Renal cortical epithelial cell (primary cell): ENCODE results near the gene EPB42. TPM values are rescaled to one million over a fixed set of nuclear protein-coding genes. Genes with fewer than 3 reads are reported as not detected.

Source experiments
- DNase-seq: peaks from one replicate; pipeline ENCODE4 v3.0.0-alpha.2; 2011; ENCODE audit warnings: low read depth
- total RNA-seq: library from RNA; depleted of rRNA; stranded (reverse); fragments of >200 nt; gene quantifications from 2 replicates; pipeline ENCODE4 v1.2.3, GENCODE V29; 2014

The EPB42 gene
- total RNA-seq: not detected in 2 replicates

DNA sequence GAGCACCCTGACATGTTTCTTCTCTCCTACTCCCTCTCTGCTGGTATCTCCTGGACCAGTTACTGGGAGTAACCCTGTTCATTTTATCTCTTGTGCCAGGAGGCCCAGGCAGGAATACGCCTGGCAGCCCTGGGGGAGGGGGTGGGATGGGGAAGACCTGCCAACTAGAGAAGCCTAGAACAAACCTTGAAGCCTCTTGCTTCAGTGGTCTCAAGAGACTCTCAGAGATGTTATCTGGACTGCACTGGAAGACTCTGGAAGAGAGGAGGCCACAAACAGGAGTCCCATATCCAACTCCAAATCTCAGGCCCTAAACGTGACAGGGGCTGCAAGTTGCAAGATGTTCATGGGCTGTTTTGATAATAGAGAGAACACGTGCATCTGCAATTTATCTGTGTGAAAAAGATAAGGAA, at the start of gene EPB42:
Gene EPB42 (minus strand): TSS at position 28 of the 413 bp plus-strand sequence. CDS start 193 bp downstream, outside the sequence.
- DNase-seq: no peak

DNA sequence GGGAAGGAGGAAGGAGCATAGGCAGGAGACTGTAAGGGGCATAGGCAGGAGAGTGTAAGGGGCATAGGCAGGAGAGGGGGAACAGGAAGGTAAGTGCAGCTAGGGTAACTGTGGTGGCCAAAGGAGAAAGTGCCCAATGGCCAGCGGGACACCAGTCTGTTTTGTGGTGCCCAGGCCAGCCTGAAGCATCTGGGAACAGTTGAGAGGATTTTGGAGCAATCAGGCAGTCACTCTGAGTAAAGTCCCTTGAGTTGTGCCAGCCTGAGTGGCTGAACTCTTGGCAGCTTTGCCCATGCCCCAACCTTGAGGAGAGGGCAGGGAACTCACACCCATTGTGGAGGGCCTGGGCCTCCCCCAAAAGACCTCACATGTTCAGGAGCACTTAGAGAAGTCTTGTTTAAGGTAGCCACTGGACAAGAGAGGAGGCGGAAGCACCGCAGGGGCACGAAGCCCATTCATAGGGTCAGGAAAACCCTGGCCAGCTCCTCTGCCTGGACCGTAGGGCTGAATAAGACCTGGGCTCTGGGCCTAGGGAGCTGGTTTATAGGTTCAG, 49.4 kb upstream of the EPB42 start:
- DNase-seq: no peak

DNA sequence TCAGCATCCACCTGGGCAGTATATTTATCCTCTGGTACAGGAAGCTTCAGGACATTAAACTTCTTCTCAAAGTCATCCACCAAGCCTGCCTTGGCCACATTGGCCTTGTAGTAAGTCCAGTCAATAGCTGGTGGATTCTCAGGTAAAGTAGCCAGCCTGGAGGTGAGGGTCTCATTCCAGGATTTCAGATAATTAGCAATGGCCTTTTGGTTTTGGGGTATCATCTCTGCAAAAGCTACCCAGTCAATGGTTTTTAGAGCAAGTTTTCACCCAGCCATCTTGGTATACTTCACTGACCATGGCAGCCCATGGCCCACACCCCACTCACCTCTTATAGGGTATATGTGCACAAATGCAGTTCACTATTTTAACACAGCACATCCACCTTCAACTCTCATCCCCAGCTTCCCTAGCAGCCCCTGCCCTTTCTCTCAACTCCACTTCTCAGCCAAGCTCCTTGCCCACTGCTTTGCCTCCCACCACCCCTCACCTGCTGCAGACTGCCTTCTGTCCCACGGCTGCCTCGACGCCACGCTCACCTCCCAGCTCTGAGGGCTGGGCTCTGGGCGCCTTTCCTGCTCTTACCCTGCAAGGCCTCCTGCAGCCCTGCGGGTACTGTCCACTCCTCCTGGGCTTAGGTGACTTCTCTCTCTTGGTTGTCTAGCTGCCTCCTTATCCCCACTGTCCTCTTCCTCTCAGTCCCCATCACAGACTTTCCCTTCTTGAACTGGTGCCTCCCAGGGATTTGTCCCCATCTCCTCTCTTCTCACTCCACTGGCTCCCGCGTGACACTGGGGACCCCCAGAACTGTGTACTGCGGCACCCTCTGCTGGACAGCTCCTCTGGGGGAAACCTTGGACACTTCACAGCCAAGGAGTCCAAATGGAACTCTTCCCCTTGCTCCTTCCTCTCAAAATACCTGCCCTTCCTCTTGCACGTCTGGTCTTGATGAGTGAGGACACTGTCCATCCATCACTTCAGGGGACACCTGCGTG, 47.6 kb upstream of the EPB42 start:
- no peak for DNase-seq

DNA sequence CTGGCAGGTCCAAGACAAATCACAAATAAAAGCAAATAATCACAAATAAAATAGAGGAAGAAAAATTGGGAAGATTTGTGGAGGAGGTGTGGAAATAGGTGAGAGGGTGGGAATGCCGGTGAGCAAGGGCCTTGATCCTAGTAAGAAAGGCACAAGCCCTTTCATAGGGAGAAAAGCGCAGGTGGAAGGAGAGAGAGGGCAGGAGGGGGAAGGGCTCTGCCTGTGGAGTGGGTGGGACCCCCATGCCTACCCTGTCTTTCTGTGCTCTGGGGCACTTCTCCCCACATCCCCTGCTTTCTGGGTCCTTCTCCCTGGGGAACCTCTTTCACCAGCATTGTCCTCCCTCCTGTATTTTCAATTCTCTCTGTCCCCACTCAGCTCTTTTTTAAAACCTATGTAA, 46.6 kb upstream of the EPB42 start:
- DNase-seq: no peak

DNA sequence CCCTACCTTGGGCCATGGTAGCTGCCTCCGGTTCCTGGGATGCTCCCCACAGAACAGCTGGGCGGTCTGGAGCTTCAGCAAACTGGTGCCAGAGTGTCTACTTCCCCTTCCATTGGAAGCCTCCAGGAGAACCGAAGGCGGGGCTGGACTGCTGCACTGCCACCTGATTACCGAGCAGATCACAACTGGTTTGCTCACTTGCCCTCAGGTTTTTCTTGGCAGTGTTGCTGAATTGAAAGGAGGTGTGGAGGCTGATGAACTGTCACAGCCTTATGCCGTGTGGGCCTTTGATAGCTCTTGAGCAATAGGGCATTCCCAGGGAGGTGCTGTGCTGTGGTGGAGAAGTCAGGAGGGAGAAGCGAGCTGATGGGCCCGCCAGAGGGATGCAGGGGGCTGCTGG, 46.0 kb upstream of the EPB42 start, which contains the start of gene TGM5:
Gene TGM5 (minus strand): TSS at position 95 of the 400 bp plus-strand sequence. CDS start 79 bp downstream, at position 16.
- peak; percentile 56 for DNase-seq

DNA sequence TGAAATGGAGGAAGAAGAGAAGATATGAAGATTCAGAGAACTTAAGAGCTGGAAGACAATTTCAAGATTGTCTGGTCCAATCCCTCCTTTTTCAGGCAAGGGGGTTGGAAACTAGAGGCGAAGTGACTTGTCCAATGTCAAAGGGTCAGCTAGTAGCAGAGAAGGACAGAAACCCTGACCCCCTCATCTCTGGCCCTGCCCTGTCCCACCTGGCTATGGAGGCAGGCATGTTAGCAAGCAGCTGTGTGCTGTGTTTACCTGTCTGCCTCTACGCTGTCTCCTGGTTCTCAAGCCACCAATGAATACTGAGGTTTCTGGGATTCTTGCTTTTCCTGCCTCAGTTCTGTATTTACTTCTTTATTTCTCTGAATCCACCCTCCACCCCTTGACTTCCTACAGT, 45.6 kb upstream of the EPB42 start:
- DNase-seq: no peak

DNA sequence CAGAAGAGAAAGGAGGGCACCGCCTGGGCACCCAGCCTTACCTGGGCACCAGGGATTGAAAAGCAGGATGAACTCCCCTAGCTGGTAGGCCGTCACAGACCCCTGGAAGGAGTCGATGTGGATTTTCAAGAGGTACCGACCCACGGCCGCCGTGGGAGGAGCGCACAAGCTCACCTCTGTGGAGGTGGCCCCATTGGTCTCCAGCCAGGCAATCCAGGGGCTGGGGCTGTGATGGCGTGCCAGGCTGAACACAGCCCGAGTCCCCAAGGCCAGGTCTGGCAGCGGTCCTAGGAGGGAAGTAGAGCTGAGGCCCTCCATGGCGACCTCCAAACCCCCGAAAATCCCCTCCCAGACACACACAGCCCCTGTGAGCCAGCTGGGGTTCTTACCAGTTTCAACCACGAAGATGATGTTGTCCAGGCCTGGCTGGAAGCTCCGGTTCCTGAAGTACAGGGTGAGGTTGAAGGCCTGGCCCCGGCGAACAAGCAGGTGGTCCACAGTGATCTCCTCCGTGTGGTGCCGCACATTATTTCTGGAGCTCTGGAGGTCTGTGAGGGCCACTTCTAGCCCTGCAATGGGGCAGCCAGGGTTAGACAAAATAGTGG, 39.3 kb upstream of the EPB42 start:
- DNase-seq: no peak

DNA sequence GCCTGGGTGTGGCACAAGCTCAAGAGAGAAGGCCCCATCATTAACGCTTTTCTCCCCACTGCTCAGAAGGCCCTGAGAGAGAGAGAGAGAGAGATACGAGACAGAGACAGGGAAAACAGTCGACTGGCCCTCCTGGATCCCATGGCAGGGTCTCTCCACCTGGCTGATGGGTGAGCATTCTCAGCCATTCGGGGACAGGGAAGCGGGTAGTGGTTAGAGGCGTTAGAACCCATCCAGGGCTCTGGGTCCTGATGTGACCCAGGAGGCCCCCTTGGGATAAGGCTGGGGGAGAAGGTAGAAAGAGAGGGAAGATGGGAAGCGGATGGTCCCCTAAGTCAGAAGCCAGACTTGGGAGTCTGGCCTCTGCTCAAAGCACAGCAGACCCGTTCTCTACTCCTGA, 38.0 kb upstream of the EPB42 start:
- no peak for DNase-seq

DNA sequence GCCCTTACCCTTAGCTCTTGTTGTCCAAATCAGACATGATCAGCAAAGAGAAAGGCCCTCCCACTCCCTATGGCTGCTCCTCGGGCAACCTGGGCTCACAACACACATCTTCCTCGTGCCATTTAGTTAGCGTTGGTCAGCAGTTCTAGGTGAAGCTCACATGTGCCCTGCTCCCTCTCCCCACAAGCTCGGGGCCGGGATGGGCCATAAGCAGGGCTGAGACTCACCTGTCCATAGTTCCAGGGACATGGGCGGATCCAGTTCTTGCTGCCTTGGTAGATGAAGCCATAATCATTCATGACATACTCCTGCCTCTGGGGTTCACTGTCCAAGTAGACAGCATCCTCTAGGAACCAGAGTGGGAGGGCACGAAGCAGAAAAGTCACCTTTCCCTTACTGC, 35.5 kb upstream of the EPB42 start:
- no peak for DNase-seq

DNA sequence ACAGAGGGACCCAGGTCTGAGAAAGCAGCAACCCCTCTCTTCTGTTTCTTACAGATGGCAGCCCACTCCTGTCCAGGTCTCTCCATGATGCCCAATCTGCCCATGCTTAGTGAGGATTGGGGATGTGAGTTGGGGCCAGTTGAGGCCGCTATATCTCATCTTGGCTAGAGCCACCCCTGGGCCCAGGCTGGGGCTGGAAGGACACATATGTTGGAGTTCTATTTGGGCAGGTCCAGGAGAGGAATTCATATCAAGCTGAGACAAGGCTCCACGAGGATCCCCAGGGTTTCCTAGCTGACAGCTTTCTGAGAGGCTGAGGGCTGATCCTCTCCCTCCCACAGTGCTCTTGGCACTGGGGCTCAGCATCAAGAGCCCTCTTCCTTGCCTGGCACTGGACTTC, 34.6 kb upstream of the EPB42 start:
- no peak for DNase-seq

DNA sequence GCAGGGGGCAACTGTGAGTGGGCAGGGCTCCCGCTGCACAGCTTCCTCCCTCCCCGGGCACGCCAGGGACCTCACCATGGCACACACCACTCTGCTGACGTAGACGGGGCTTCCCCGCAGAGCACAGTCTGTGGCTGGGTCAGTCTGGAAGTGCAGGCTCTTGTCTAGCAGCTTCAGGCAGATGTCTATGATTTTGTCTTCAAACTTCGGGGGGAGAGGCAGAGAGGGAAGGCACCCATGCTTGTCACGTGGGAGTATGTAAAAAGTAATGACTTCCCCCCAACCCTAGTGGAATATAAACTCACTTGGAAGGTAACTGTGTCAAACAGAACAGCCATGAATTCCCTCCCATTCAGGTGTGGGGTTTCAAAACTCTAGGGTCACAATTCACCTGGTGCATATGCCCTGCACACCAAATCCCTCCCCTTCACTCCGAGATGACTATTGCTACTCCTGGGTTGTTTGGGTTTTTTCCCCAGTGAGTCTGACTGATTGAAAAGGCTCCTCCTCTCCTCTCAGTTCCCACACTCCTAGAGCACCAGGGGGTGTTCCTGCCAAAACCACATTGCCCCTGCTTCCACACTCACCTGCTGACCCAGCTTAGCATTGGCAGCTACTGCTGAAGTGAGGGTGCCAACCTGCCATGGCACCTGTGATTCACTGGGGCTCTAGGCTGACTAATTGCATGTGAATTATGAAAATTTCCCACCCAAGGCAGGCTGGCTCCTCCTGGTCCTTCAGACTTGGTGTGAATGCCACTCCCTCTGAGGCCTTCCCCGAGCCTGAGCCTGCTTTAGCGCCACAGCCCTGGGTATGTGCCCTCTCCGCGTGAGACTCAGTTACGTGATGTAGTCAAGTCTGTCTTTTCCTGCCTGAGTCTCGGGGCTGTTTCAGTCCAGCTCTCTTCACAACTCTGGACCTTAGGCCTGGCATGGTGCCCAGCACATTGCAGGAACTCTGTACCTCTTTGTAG, 32.9 kb upstream of the EPB42 start:
- peak; percentile 93 for DNase-seq

DNA sequence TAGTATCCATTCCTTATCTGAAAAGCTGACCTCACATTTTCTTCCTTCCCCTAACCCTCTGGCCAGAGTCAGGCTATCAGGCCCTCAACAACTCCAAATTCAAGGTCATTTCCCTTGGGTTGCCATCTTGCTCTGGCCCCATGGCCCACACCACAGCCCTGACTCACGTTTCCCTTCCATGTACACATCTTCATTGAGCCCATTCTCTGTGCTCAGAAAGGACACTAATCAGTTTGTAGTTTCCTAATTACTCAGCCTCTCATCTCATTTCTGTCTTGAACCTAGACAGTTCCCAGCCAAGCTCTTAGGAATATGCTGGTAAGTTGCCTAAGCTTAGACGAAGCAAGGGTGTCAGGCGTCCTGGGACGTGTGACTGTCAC, 31.0 kb upstream of the EPB42 start:
- no peak for DNase-seq

DNA sequence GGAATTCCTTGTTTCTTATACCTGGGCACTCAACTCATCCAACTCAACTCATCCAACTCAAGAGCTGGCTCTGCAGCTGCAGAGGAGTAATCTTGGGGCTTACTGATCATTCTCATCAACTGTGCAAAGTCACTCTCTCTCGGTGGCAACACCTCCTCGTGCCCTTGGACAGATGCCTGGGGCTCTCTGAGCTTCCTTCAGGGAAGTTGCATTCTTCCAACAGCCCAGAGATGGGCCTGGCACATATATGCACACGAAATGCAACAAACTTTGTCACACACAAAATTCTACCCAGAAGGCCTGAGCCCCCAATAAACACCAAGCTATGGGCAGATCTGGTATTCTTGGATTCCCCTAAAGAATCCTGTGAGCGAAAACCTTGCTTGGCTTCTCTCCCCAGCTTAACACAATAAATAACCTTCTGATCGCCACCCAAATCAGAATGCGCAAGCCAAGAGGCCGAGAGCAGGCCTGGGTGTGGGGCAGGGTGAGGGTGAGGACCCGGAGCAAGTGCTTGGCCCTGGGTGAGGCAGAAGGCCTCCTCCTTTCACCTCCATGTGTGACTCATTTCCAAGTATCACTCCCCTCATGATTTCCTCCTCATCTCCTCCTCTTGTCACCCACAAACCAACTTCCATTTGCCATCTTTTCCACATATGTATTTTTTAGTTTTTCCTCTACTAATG, 30.5 kb upstream of the EPB42 start:
- DNase-seq: no peak

DNA sequence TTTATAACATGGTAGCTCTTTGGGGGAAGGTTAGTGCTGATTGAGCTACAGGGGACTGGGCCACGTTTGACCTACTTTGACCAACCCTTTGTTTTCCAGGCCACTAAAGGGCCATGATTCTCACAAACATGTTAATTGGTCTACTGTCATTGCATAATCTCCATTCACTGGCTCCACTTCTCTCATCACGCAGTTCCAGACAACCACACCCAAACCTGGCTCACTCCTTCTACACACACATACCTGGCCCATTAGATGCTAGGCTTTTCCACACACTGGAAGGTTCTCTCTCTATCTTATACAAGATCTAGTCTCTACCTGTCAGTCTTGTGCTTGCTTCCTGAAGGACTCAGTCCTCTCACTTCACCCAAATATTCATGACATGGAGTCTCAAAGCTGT, 30.0 kb upstream of the EPB42 start:
- DNase-seq: no peak

DNA sequence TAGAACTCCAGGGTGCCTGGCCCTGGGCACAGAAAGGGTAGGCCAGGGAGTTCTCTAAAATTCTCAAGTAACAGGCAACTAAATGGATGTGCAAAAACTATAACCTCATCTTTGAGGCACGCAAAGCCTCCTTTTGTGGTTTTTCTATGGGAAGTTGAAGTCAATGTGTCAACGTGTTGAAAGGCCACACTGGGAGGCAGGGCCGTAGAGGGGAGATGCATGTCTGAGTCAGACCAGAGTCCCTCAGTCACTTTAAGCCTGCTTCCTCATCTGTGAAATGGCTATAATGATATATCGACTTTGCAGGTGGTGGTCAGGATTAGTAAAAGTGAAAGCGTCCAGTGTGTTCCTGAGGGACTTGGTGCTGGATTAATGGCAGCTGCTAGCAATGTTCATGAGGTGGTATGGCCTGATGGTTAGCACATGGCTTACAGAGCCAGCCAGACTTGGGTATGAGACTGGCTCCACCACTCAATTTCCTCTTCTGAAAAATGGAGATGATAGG, 28.9 kb upstream of the EPB42 start:
- DNase-seq: peak; percentile 63

DNA sequence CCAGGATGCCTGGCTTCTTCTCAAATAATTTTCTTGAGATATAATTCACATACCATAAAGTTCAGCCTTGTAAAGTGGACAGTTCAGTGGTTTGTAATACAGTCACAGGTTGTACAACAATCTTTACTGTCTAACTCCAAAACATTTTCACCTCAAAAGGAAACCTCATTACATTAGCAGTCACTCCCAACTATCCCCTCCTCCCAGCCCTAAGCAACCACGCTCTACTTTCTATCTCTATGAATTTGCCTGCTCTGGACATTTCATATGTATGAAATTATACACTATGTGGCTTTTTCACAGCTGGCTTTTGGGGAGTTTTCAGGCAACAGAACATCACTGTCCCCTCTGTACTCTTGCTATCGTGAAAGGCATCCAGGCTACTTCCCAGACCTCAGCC, 28.4 kb upstream of the EPB42 start:
- DNase-seq: no peak

DNA sequence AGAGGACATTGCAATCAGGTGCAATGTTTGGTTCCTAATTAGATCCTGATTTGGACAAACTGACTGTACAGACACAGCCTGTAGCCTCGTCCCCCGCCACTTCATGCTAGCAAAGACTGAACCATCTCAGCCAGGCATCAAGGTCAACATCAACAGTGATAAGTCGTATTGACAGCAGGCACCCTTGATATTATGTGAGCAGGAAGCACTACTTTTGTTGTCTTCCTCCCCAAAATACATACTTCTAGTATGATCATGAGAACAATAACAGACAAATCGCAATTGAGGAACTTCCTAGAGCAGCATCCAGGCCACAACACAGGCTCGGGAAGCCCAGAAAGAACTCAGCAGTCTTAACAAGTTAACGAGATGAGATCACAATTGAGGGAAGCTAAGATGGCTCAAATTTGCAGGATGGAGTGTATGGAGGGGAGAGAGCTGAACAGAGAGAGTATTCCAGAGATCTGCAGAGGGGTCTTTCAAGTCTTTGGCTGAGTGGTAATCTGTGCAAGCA, 25.5 kb upstream of the EPB42 start:
- DNase-seq: no peak

DNA sequence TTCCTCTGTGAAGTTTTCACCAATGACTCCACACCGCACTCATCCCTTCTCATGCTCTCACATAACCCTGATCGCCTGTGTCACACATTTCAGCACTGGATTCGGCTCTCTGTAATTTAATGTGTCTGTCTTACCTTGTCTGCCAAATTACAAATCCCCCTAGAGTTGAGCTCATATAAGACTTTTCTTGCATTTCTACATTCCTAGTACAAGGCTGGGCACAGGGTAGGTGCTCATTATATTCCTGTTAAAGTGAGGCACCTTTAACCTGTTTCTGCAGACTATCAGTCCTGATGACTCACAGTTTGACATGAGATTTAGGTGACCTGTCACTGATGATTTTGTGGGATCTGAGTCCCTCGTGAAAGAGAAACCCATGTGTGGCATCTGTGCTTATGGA, 23.3 kb upstream of the EPB42 start:
- no peak for DNase-seq

DNA sequence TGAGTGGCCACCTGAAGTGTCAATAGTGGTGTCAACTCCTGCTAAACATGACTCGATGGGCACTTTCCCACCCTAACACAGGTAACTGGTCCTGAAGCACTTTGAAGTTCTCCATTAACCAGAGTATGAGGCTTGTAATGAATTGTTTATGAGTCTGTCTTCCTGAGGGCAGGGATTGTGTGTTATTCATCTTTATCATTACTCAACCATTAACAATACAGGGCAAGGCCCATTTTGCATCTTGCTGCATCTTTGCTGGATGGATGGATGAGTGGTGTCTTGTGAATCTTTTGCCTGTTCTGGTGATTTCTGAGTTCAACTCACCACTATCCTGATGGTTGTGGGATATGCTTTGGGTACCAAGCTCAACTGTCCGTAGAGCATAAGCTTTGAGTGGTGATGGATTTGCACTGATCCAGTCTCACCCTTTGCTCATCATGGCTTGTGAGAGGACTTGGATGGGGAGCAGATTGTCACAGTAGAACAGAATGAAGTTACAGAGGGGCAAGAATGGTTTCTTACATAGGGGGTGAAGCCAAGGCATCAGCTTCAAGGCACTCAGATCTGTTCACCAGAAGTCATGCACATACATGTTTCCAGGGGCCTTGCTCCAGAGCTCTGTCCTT, 22.3 kb upstream of the EPB42 start:
- no peak for DNase-seq

DNA sequence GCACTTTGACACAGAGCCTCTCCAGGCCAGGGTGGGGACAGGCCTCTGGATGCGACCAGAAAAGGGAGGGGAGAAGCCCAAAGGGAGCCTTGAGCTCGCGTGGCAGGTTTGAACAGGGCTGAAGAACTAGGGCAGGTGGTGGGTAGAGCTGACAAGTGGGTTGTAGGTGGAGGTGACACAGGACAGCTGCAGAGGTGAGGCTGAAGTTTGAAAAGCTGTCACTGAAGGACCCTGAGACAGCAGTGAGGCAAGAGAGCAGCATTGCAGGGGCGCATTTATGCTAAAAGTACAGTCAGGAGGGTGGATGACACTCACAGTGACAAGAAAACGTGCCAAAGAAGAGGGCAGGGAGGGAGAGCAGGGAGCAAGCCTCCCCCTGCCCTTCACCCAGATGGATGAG, 21.8 kb upstream of the EPB42 start:
- no peak for DNase-seq
